GM11168 (cell line): Measurements from ENCODE around the gene BATF.

Experiments used
- in situ Hi-C: fragments of 300-500 bp; cut with MboI; formaldehyde crosslinking; loops from one replicate; pipeline ENCODE4 v1.12.0; 2022; ENCODE audit warnings: low sequenced_read_pairs; ENCODE audit not compliant: unreplicated experiment

BATF gene

DNA sequence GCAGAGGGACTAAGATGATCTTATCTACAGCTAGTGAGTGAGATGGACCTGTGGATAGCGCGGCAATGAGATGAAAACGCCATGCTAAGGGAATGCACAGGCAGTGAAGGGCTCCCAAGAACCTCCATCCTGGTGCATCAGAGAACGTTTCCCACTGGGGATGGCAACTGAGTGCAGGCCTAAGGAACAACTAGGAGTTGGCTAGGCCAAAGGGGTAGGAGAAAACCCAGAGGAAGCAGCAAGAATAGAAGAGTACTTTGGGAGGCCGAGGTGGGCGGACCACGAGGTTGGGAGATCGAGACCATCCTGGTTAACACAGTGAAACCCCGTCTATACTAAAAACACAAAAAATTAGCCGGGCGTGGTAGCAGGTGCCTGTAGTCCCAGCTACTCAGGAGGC lies 24.6 kb upstream of the BATF start:
- in situ Hi-C loops = no loop called here

DNA sequence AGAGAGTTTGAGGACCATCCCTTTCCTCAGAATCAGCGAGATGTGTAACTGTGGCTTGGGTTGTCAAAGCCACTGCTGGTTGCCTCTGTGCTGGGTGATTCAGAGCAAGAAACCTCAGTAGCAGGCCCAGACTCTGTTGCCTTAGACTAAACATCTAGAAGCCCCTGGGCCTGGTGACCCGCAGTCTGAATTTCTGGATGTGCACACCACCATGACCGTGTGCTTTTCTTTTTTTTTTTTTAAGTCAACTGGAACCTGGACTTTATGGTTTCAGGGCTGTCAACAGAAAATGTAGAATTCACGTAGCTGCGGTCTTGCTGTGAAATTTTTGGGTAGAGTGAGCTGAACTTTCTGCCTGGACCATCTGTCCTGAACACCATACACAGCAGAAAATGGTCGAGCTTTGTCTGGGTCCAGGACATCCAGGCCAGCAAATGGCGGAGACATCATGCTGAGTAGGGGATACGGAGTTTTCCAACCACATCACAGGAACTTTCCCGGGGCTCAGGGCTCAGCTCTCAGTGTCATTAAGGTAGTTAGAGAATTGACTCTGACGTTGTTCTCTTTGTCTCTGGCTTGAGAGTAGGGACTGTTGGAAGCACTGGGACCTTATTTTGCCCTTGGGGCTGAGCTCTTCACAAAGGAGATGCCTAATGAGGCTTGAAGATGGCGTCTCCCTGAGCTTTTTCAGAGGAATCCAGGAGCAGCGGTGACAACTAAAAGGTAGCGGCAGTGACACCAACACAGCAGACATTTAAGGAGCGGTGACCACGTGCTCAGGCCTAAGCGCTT lies 23.0 kb upstream of the BATF start:
- in situ Hi-C loops = no loop called here

DNA sequence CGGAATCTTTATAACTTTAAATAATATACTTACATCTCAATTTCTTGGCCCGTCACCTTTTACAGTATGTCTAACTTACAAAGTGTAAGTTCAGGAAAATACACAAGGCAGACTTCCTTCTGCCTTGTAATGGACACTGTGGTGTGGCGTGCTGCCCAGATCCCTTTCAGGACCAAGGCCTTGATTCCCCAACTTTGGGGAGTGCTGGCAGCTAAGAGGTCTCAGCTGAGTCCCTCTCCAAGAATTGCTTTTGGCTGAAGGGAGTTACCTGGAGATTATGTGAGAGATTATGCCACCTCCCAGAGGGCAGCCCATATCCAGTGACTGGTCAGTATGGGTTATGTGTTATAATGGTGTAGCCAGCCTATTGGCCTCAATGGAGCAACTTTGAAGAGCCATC lies 21.2 kb upstream of the BATF start:
- in situ Hi-C loops = no loop called here

DNA sequence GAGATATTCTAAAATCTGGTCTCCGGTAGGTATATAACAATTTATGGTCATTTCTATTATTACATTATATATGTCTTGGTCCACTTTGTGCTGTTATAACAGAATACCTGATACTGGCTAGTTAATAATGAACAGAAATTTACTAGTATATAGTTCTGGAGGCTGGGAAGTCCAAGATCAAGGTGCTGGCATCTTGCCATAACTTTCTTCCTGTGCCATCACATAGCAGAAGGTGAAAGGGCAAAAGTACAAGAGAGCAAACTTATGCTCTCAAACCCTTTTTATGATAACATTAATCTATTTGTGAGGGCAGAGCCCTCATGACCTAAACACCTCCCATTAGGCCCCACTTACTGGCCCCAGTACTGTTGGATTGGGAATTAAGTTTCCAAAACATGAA lies 17.9 kb upstream of the BATF start:
- in situ Hi-C loops = no loop called here

DNA sequence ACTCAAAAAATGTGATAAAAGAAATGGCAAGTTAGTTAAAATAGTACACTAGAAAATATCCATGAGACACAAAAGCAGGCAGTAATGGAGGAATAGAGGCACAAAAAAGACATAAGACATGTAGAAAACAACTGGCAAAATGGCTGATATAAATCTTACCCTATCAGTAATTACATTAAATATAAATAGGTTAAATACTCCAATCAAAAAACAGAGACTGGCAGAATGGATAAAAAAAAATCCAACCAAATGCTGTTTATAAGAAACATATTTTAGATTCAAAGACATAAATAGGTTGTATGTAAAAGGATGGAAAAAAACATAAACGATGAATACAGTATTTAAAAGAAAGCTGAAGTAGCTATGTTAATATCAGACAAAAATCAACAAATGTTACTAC lies 15.3 kb upstream of the BATF start:
- in situ Hi-C loops = no loop called here

DNA sequence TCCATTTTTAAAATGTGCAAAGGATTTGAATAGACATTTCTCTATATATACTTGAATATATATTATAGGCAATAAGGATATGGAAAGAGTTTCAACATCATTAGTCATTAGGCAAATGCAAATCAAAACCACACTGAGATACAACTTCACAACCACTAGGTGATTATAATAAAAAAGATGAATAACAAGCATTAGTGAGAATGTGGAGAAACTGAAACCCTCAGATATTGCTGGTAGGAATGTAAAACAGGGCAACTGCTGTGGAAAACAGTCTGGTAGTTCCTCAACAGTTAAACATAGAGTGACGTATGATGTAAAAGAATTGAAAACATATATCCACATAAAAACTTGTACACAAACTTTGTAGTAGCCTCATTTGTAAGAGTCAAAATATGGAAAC lies 11.7 kb upstream of the BATF start:
- in situ Hi-C loops = no loop called here

DNA sequence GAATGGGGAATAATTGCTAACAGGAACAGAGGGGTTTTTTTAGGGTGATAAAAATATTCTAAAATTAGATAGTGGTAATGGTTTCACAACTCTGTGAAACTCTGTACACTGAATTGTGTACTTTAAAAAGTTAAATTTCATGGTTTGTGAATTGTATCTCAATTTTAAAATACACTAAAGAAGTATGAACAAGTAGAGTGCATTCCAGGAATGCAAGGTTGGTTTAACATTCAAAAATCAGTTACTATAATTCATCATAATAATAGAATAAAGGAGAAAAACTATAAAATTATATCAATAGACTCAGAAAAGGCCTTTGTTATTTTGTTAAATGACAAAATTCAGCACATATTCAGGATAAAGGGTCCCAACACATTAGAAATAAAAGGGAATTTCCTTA lies 11.1 kb upstream of the BATF start:
- in situ Hi-C loops = no loop called here

DNA sequence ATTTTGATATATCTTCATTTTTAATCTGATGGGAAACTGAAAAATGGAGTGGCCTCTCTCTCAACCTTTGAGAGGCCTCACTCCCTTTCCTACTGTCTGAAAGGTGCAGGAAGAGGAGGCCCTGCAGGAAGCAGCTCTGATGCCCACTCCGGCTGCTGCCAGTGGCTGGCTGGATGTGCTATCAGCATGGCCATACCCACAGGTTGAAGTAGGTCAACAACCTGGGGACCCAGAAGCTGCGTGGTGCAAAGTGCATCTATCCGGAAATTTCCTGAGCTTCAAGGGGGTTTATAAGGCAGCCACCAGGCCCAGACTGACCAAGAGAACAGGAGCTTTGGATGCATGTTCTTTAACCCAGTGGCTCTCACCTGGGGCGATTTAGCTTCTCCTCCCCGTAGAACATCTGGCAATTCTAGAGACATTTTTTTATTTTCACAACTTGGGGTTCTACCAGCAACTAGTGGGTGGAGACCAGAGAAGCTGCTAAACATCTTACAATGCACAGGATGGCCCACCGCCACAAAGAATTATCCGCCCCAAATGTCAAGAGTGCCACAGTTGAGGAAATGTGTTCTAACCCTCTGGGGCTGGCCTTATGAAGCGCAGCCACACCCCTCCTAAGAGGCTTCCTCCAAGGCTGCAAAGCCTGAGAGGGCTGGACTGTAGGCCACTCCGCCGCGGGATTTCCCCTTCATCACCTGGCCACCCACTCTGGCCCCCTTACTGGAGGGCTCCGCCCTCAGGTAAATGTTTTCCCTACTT lies 8.2 kb upstream of the BATF start:
- in situ Hi-C loops = no loop called here

DNA sequence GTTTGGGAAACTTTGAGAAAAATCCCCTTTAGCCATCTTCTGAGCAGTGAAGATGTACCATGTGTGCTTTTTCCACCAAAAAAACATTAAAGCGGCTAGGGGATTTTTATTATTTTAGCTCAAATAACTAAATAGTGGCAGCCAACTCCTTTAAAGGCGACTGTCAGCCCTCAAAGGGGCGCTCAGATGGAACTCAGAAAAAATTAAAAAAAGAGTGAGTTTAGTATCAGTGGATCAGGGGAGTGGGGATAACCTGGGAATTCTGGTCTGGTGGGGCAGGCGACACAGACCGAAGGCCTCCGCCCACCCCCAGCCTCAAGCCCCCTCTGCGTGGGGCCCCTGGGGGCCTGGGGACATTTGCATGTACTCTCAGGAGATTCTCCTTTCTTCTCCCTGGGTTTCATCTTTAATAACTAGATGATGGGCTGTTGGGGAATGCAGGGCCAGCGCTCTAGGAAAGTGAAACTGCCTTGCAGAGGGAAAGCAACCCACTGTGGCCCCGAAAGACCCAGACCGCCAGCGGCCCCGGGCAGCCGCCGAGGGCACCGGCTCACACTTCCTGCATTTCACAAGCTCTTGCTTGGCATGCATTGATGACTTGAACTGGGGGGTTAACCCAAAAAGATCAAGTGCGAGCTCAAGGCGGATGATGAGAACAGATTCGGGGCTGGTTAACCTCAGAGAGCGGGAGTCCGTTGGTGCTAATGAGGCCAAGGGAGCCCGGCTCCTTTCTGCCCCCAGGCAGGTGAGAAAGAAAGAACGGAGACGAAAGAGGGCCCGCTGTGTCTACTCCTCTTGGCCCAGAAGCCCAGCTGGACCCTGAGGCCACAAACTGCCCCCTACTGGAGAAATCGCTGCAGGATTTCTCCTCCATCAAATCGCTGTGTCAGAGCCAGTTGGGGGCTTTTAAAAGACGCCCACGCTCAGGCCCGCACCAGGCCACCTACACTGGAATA lies 7.3 kb upstream of the BATF start:
- in situ Hi-C loops = no loop called here

DNA sequence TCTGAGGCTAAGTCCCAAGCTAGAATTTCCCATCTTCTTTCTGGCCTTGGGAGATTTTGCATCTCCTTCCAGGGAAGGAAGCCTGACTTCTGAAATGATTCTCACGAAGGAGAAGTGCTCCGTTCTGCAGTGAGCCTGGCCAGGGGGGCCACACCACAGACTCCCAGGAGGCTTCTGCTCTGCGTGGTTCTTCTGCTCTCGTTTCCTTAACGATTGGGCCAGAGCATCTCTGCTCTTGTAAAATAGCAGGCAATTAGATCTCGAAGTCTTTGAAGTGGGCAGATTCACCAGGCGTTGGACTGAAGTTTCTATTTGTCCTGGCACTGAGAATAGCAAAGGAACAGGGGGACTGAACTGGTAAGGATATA lies 6.7 kb upstream of the BATF start:
- in situ Hi-C loops = no loop called here

DNA sequence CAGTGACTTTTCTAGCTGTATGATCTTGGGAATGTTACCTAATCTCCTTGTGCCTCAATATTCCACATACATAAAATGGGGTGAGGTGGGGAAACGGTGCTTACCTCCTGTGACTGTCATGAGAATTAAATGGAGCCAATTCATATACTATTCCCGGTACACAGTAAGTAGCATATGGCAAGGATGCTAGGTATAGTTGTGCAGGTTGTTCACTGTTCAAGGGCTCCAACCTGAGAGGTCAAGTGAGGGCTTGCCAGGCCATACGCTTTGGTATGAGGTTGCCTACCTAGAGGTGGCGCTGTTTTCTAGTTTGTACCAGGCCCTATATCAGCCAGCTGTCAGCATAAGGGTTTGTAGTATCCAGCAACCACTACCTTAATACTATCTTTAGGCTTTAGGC lies 3.6 kb upstream of the BATF start:
- in situ Hi-C loops = no loop called here

DNA sequence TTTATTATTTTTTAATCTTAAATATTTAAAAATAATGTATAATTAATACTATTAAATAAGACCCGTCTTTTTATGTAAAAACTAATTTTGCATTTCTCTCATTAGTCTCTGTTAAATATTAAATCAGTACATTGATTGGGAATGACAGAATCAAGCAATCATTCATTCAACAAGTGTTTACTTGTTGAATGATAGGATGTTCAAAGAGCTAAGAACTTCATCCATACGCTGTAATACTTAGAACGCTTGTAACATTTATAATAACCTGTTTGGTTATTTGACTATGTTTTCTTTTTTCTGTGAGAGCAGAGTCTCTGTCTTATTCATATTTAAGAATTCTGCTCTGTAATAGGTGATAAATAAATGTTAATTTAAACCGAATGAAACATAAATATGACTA lies 2.9 kb upstream of the BATF start:
- in situ Hi-C loops = no loop called here

DNA sequence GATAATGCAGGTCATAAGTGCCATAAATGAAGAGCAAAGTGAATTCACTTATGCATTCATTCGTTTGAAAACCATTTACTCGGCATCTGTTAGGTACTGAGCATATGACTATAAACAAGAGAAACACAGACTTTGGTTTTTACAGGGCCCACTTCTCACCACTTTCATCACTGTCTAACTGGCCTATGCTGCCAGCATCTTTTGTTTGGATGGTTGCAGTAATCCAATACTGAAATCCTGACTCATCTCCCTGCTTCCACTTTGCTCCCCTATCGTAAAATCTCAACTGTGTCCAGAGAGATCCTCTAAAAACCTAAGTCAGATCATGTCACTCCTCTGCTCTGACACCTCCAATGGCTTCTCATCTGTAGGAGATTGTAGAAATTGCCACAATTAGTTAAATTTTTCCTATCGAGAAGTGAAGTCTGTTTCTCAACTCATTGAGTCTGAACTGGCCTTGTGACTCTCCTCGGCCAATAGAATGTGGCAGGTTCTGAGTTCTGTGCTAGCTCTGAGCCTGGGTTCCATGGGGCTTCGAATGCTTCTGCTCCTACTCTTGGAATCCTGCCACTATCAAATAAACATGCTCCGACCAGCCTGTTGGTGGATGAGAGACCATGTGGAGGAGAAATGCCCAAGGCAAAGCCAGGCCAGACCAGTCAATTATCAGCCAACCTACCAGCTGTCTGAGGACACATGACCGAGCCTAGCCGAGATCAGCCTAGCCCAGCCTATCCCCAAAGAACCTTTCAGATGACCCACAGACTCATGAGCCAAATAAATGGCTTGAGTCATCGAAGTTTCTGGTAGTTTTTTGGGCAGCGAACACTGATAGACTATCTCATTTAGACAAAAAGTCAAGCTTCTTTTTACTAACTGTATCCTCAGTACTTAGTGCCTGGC lies 2.2 kb upstream of the BATF start:
- in situ Hi-C loops = no loop called here

DNA sequence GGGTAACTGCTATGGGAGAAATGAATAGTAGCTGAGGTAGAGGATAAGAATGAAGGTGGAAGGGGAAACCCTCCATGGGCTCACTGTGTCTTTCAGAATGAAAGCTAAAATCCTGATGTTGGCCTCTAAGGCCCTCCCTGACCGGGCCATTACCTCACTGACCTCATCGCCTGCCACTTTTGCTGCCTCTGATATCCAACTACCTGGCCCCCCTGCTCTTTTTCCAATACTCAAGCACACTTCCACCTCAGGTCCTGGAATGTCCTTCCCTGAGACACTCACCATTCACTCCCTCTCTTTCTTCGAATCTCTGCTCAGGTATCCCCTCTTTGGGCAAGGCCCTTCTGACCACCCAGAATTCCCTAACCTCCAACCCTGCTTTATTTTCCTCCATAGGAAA lies 1.4 kb upstream of the BATF start:
- in situ Hi-C loops = no loop called here

DNA sequence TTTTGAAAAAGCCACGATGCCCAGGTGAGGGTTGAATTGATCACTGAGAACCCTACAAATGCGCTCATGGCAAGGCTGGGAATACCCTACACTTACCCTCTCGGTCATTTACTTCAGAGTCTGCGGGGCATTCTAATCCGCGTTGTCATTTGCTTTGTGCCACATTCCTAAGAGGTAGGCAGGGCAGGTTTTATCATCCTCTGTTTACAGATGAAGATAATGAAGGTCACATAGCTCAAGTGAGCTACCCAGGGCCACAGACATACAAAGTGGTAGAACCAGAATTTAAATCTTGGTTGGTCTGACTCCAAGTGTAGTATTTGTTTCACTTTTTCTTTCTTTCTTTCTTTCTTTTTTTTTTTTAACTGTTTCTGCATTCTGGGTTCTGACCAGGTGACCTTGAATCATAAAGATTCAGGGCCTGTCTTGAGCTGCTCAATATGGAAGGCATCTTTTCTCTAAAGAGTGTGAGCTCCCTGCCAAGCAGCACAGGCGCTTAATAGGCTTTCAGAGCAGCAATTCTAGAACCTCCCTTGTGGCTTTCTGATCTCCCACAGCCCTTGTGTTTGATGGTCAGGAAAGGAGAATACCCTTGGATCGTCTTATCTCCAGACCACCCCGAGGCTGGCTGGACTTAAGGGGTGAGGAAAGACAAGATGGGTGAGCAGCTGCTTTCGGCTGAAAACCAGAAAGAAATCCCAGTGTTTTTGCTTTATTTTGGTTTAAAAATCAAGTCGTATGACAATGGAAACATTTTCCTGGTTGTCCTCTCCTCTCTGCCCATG lies 662 bp upstream of the BATF start:
- in situ Hi-C loops = no loop called here

DNA sequence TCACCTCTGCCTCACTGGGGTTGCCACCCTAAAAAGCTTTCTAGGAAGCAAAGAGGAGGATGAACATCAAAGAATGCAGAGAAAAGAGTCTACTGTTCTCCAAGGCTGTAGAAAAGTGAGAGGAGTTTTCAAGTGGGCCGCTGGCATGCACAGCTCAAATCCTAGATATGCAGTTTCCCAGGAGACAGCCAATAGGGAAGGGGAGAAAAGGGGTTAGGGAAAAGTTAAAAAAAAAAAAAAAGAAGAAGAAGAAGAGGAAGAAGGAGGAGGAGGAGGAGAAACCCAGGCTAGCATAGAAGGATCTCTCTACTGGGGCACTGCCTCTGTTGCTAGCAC lies 682 bp downstream of the BATF start:
- in situ Hi-C loops = no loop called here

DNA sequence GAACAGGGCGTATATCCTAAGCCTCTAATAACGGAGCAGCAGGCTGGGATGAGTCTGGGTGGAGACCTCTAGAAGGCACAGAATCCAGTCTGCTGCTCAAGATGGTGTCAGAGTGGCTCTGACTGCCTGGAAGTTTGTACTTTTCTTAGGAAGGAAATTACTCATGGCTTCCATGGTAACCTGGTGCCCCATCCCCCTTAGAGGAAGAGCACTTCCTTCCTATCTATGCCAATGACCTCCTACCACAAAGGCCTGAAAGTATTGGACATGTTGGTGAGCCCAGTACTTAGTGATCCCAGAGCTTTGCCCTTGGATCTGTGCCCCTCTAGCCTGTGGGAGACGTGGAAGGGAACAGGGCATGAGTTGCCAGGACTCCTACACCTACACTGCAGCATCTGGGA lies 1.5 kb downstream of the BATF start:
- in situ Hi-C loops = no loop called here

DNA sequence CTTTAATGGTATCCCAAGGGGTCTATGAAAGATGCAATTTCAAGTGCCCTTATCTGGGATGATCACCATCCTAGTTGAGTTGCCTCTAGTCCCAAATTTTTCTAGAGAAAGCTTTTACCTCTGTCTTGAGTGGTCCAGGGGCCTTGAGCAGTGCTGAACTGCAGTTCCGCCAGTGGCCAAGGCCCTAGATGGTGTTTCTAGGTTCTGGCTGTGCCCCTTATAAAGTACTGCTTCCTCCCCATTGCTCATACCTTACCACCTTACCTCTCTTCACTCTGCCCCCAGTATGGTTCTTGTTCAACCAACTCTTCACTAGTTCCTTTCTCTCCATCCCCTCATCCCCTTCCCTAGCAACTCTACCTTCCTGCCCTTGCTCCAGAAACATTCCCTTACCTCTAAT lies 3.7 kb downstream of the BATF start:
- in situ Hi-C loops = no loop called here

DNA sequence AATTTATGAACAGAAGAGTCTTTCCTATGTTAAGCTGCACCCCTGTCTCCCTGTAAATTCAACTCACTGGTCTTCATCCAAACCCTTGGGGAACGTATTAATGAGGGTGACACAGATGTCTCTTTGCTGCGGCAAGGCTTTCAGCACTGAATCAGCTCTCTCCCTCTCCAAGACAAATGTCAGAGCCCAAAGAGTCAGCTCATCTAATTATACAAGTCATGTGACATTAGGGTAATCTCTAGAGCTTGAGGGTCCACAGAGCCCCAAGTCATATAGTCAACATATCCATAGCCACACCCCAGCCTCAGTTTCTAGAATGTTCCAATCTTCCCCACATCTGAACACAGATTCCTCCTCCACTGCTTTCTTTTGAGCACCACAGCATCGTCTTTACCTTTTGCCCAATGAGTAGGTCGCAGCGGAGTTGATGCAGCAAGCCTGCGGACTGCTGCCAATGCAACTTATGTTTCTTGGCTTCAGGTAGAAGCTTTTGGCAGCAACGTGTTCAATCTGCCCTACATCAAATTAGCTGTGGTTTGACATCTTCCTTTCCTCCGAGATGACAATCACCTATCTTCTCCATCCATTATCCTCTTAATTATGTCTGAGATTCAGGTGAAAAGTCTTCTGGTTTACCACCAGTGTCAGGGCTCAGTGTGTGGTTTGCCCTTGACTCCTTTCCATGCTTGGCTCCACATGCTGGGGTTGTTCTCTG lies 5.3 kb downstream of the BATF start:
- in situ Hi-C loops = no loop called here
